ENCODE results near the gene PRB3. TPM values are rescaled to one million over a fixed set of nuclear protein-coding genes. Genes with fewer than 3 reads are reported as not detected.

PRB3 gene
- total RNA-seq = not detected in 2 replicates

- DNase-seq (ENCODE audit: low read depth) = no peak
- no peak for TF ChIP-seq CTCF (IDR thresholded peaks at IDR 0.05; ENCODE audit: insufficient read depth, low read depth, low read length)
- no peak within 1 kb of the TSS for H3K4me3 ChIP-seq (ENCODE audit: low read depth, low read length)
Observed at GRCh38 chr12:11269607-11270006, at the start of gene PRB3. TSS of gene PRB3 (minus strand) at chr12:11269707. CDS start at chr12:11269669, 38 bp downstream.

- no peak for DNase-seq (ENCODE audit: low read depth)
- no peak for TF ChIP-seq CTCF (IDR thresholded peaks at IDR 0.05; ENCODE audit: insufficient read depth, low read depth, low read length)
- no peak within 1 kb of the TSS for H3K4me3 ChIP-seq (ENCODE audit: low read depth, low read length)
Observed at GRCh38 chr12:11310336-11310735, 40.8 kb upstream of the PRB3 start, which contains the start of gene PRB4. TSS of gene PRB4 (minus strand) at chr12:11310436. CDS start at chr12:11310398, 38 bp downstream.

- TF ChIP-seq CTCF (IDR thresholded peaks at IDR 0.05; ENCODE audit: insufficient read depth, low read depth, low read length) = no peak
- H3K4me3 ChIP-seq (ENCODE audit: low read depth, low read length) = no peak overlapping the region
- DNase-seq (ENCODE audit: low read depth) = no peak
Observed at GRCh38 chr12:11307143-11307542, 37.6 kb upstream of the PRB3 start.

GRCh38 chr12:11273449-11273848, 3.9 kb upstream of the PRB3 start:
- no peak for DNase-seq (ENCODE audit: low read depth)
- H3K4me3 ChIP-seq (ENCODE audit: low read depth, low read length) = no peak overlapping the region
- no peak for TF ChIP-seq CTCF (IDR thresholded peaks at IDR 0.05; ENCODE audit: insufficient read depth, low read depth, low read length)

- no peak overlapping the region for H3K4me3 ChIP-seq (ENCODE audit: low read depth, low read length)
- TF ChIP-seq CTCF (IDR thresholded peaks at IDR 0.05; ENCODE audit: insufficient read depth, low read depth, low read length) = no peak
- no peak for DNase-seq (ENCODE audit: low read depth)
Observed at GRCh38 chr12:11264501-11264900, 5.0 kb downstream of the PRB3 start.

GRCh38 chr12:11246489-11246888, 23.0 kb downstream of the PRB3 start:
- no peak overlapping the region for H3K4me3 ChIP-seq (ENCODE audit: low read depth, low read length)
- no peak for TF ChIP-seq CTCF (IDR thresholded peaks at IDR 0.05; ENCODE audit: insufficient read depth, low read depth, low read length)
- DNase-seq (ENCODE audit: low read depth) = no peak

- H3K4me3 ChIP-seq (ENCODE audit: low read depth, low read length) = no peak overlapping the region
- DNase-seq (ENCODE audit: low read depth) = no peak
- no peak for TF ChIP-seq CTCF (IDR thresholded peaks at IDR 0.05; ENCODE audit: insufficient read depth, low read depth, low read length)
Observed at GRCh38 chr12:11242656-11243055, 26.9 kb downstream of the PRB3 start.

Measured in fibroblast of villous mesenchyme (primary cell).